WERI-Rb-1 (cell line): Measurements from ENCODE around the gene JPH3.

Experiments used
- DNase-seq: peaks from one replicate; pipeline ENCODE4 v3.0.0-alpha.2; 2020
- H3K27ac ChIP-seq: fragments of 250-450 bp; sonication (Bioruptor Pico); 2 replicates; pipeline ENCODE4 v1.5.1; 2020; ENCODE audit warnings: mild to moderate bottlenecking, moderate library complexity
- H3K27me3 ChIP-seq: fragments of 250-450 bp; sonication (Bioruptor Pico); 2 replicates; pipeline ENCODE4 v1.5.1; 2021; ENCODE audit warnings: mild to moderate bottlenecking, low read depth, moderate library complexity; ENCODE audit not compliant: insufficient read depth, severe bottlenecking
- H3K36me3 ChIP-seq: fragments of 250-450 bp; sonication (Bioruptor Pico); 2 replicates; pipeline ENCODE4 v1.5.1; 2020; ENCODE audit warnings: mild to moderate bottlenecking, moderate library complexity
- H3K4me3 ChIP-seq: 2 replicates; pipeline ENCODE4 v1.5.1; 2011; ENCODE audit warnings: low read depth, mild to moderate bottlenecking, control low read depth, low read length
- H3K9me3 ChIP-seq: fragments of 250-450 bp; sonication (Bioruptor Pico); 2 replicates; pipeline ENCODE4 v1.5.1; 2021; ENCODE audit warnings: mild to moderate bottlenecking, moderate library complexity; ENCODE audit not compliant: severe bottlenecking
- CTCF ChIP-seq: IDR thresholded peaks from 2 replicates; pipeline ENCODE4 v1.5.1; 2011; ENCODE audit warnings: low read depth, mild to moderate bottlenecking, control low read depth, inconsistent platforms, low read length

The JPH3 gene

GRCh38 chr16:87602001-87602775, at the start of gene JPH3:
JPH3 (plus strand) TSS chr16:87602508; CDS start chr16:87603147, 639 bp downstream.
- H3K9me3 ChIP-seq = no peaks in the 10 kb centered on the region
- TF ChIP-seq CTCF = no peak
- H3K27me3 ChIP-seq = no peaks in the 10 kb centered on the region
- H3K4me3 ChIP-seq = peak within 1 kb of the TSS; percentile 72
- H3K36me3 ChIP-seq = no peaks in the 10 kb centered on the region
- H3K27ac ChIP-seq = peak within 1 kb of the TSS; percentile 46; the same call in 1 of the 2 replicates
- peak; percentile 68 for DNase-seq

GRCh38 chr16:87552772-87553573, 49.3 kb upstream of the JPH3 start:
- Histone ChIP-seq H3K27ac (no peak overlapping the region), H3K36me3 (no peaks in the 10 kb centered on the region), H3K4me3 (no peak overlapping the region), H3K27me3 (no peaks in the 10 kb centered on the region), H3K9me3 (no peaks in the 10 kb centered on the region)
- DNase-seq = no peak
- TF ChIP-seq CTCF = no peak

- Histone ChIP-seq H3K36me3 (no peaks in the 10 kb centered on the region), H3K27ac (no peak overlapping the region), H3K9me3 (no peaks in the 10 kb centered on the region), H3K27me3 (no peaks in the 10 kb centered on the region), H3K4me3 (no peak overlapping the region)
- no peak for DNase-seq
- TF ChIP-seq CTCF = no peak
Observed at GRCh38 chr16:87554754-87555427, 47.4 kb upstream of the JPH3 start.

GRCh38 chr16:87555647-87556046, 46.7 kb upstream of the JPH3 start:
- H3K9me3 ChIP-seq = no peaks in the 10 kb centered on the region
- H3K27ac ChIP-seq = no peak overlapping the region
- DNase-seq = no peak
- no peak overlapping the region for H3K4me3 ChIP-seq
- no peaks in the 10 kb centered on the region for H3K36me3 ChIP-seq
- TF ChIP-seq CTCF = no peak
- no peaks in the 10 kb centered on the region for H3K27me3 ChIP-seq

GRCh38 chr16:87556941-87557459, 45.3 kb upstream of the JPH3 start:
- DNase-seq = no peak
- Histone ChIP-seq H3K27me3 (no peaks in the 10 kb centered on the region), H3K36me3 (no peaks in the 10 kb centered on the region), H3K4me3 (no peak overlapping the region), H3K9me3 (no peaks in the 10 kb centered on the region), H3K27ac (no peak overlapping the region)
- TF ChIP-seq CTCF = no peak
